ENCODE results near the gene PSAP. TPM values are rescaled to one million over a fixed set of nuclear protein-coding genes. Genes with fewer than 3 reads are reported as not detected.
"Not testable (repeated sequence)": the region's sequence is repeated elsewhere in the genome, so short reads cannot be mapped to it uniquely, and the experiment has no call there.

The PSAP gene
- total RNA-seq, 1 experiment from 2014 or later, result 114 TPM

- Histone ChIP-seq H3K27me3 (ENCODE audit: low read length) (no peaks in the 10 kb centered on the region), H3K27ac (ENCODE audit: low read length) (no peak overlapping the region)
- peak; percentile 78 for DNase-seq
These were observed 1.4 kb upstream of the PSAP start for GRCh38 chr10:71852355-71852937.

GRCh38 chr10:71851465-71852095, 529 bp upstream of the PSAP start:
- not testable (repeated sequence) for H3K79me2 ChIP-seq (ENCODE audit: low read length); DNase-seq; H3K27me3 ChIP-seq (ENCODE audit: low read length); H3K36me3 ChIP-seq (ENCODE audit: insufficient read depth, low read length); H3K9me3 ChIP-seq (ENCODE audit: low read length); H3K27ac ChIP-seq (ENCODE audit: low read length); H3K9me2 ChIP-seq (replicated peaks; ENCODE audit: insufficient read depth, low read length)
- peaks cover 24% of the 10 kb centered on the region for H3K4me1 ChIP-seq (ENCODE audit: low read length)
- H3K4me3 ChIP-seq (ENCODE audit: low read length), result peak overlapping the region; percentile 33; the same call in 1 of the 2 replicates
- peak overlapping the region; percentile 92 for H3K4me2 ChIP-seq (ENCODE audit: low read depth, low read length, poor library complexity, severe bottlenecking)
- H3K9ac ChIP-seq (ENCODE audit: low read length), result peak overlapping the region; percentile 35
- peak overlapping the region; percentile 57; the same call in 1 of the 2 replicates for H2AFZ ChIP-seq (ENCODE audit: low read length)
- H4K20me1 ChIP-seq (ENCODE audit: insufficient read depth, low read depth, low read length), result peaks cover 38% of the 10 kb centered on the region

More at GRCh38 chr10:71852355-71852937, 1.4 kb upstream of the PSAP start:
- Histone ChIP-seq H3K4me2 (ENCODE audit: low read depth, low read length, poor library complexity, severe bottlenecking) (peak overlapping the region; percentile 92), H3K9me3 (ENCODE audit: low read length) (no peaks in the 10 kb centered on the region), H4K20me1 (ENCODE audit: insufficient read depth, low read depth, low read length) (peaks cover 29% of the 10 kb centered on the region), H3K36me3 (ENCODE audit: insufficient read depth, low read length) (no peaks in the 10 kb centered on the region), H3K9ac (ENCODE audit: low read length) (peak overlapping the region; percentile 35), H3K79me2 (ENCODE audit: low read length) (no peaks in the 10 kb centered on the region; the same call in 1 of the 2 replicates), H3K9me2 (replicated peaks; ENCODE audit: insufficient read depth, low read length) (no peaks in the 10 kb centered on the region), H2AFZ (ENCODE audit: low read length) (peak overlapping the region; percentile 57; the same call in 1 of the 2 replicates), H3K4me1 (ENCODE audit: low read length) (peaks cover 24% of the 10 kb centered on the region), H3K4me3 (ENCODE audit: low read length) (peak overlapping the region; percentile 33; the same call in 1 of the 2 replicates)

- Histone ChIP-seq H4K20me1 (ENCODE audit: insufficient read depth, low read depth, low read length) (peaks cover 45% of the 10 kb centered on the region), H3K27ac (ENCODE audit: low read length) (no peak overlapping the region), H3K36me3 (ENCODE audit: insufficient read depth, low read length) (no peaks in the 10 kb centered on the region), H3K9me2 (replicated peaks; ENCODE audit: insufficient read depth, low read length) (no peaks in the 10 kb centered on the region), H3K9me3 (ENCODE audit: low read length) (no peaks in the 10 kb centered on the region), H3K4me3 (ENCODE audit: low read length) (peak overlapping the region; percentile 81), H3K4me2 (ENCODE audit: low read depth, low read length, poor library complexity, severe bottlenecking) (peak overlapping the region; percentile 92), H3K4me1 (ENCODE audit: low read length) (peaks cover 24% of the 10 kb centered on the region), H3K9ac (ENCODE audit: low read length) (peak overlapping the region; percentile 78), H2AFZ (ENCODE audit: low read length) (peak overlapping the region; percentile 51; the same call in 1 of the 2 replicates), H3K79me2 (ENCODE audit: low read length) (no peaks in the 10 kb centered on the region; the same call in 1 of the 2 replicates), H3K27me3 (ENCODE audit: low read length) (no peaks in the 10 kb centered on the region)
- DNase-seq, result no peak
These were observed 869 bp downstream of the PSAP start for GRCh38 chr10:71850021-71850742.

GRCh38 chr10:71849461-71849908, 1.6 kb downstream of the PSAP start:
- H3K4me1 ChIP-seq (ENCODE audit: low read length), result peaks cover 24% of the 10 kb centered on the region
- peaks cover 45% of the 10 kb centered on the region for H4K20me1 ChIP-seq (ENCODE audit: insufficient read depth, low read depth, low read length)
- H3K4me3 ChIP-seq (ENCODE audit: low read length), result no peak overlapping the region
- no peaks in the 10 kb centered on the region for H3K9me3 ChIP-seq (ENCODE audit: low read length)
- H3K36me3 ChIP-seq (ENCODE audit: insufficient read depth, low read length), result no peaks in the 10 kb centered on the region
- H2AFZ ChIP-seq (ENCODE audit: low read length), result no peak overlapping the region
- H3K27me3 ChIP-seq (ENCODE audit: low read length), result no peaks in the 10 kb centered on the region
- no peaks in the 10 kb centered on the region; the same call in 1 of the 2 replicates for H3K79me2 ChIP-seq (ENCODE audit: low read length)
- peak overlapping the region; percentile 92 for H3K4me2 ChIP-seq (ENCODE audit: low read depth, low read length, poor library complexity, severe bottlenecking)
- DNase-seq, result no peak
- H3K9ac ChIP-seq (ENCODE audit: low read length), result no peak overlapping the region
- no peak overlapping the region for H3K27ac ChIP-seq (ENCODE audit: low read length)
- no peaks in the 10 kb centered on the region for H3K9me2 ChIP-seq (replicated peaks; ENCODE audit: insufficient read depth, low read length)

GRCh38 chr10:71848325-71849275, 2.5 kb downstream of the PSAP start:
- no peak overlapping the region for H3K4me3 ChIP-seq (ENCODE audit: low read length)
- no peak overlapping the region for H3K4me2 ChIP-seq (ENCODE audit: low read depth, low read length, poor library complexity, severe bottlenecking)
- no peak overlapping the region for H3K9ac ChIP-seq (ENCODE audit: low read length)
- H3K79me2 ChIP-seq (ENCODE audit: low read length), result no peaks in the 10 kb centered on the region; the same call in 1 of the 2 replicates
- H4K20me1 ChIP-seq (ENCODE audit: insufficient read depth, low read depth, low read length), result peaks cover 53% of the 10 kb centered on the region
- no peak overlapping the region for H2AFZ ChIP-seq (ENCODE audit: low read length)
- H3K27ac ChIP-seq (ENCODE audit: low read length), result no peak overlapping the region
- H3K27me3 ChIP-seq (ENCODE audit: low read length), result no peaks in the 10 kb centered on the region
- H3K9me3 ChIP-seq (ENCODE audit: low read length), result no peaks in the 10 kb centered on the region
- no peaks in the 10 kb centered on the region for H3K9me2 ChIP-seq (replicated peaks; ENCODE audit: insufficient read depth, low read length)
- no peaks in the 10 kb centered on the region for H3K36me3 ChIP-seq (ENCODE audit: insufficient read depth, low read length)
- no peak for DNase-seq
- peaks cover 24% of the 10 kb centered on the region for H3K4me1 ChIP-seq (ENCODE audit: low read length)

- Histone ChIP-seq H3K27me3 (ENCODE audit: low read length) (no peaks in the 10 kb centered on the region), H2AFZ (ENCODE audit: low read length) (no peak overlapping the region), H4K20me1 (ENCODE audit: insufficient read depth, low read depth, low read length) (peaks cover 61% of the 10 kb centered on the region), H3K4me3 (ENCODE audit: low read length) (no peak overlapping the region), H3K27ac (ENCODE audit: low read length) (no peak overlapping the region), H3K79me2 (ENCODE audit: low read length) (no peaks in the 10 kb centered on the region; the same call in 1 of the 2 replicates), H3K36me3 (ENCODE audit: insufficient read depth, low read length) (no peaks in the 10 kb centered on the region), H3K4me1 (ENCODE audit: low read length) (peaks cover 26% of the 10 kb centered on the region), H3K9ac (ENCODE audit: low read length) (no peak overlapping the region), H3K9me3 (ENCODE audit: low read length) (no peaks in the 10 kb centered on the region), H3K9me2 (replicated peaks; ENCODE audit: insufficient read depth, low read length) (no peaks in the 10 kb centered on the region), H3K4me2 (ENCODE audit: low read depth, low read length, poor library complexity, severe bottlenecking) (no peak overlapping the region)
- DNase-seq, result no peak
These were observed 3.6 kb downstream of the PSAP start for GRCh38 chr10:71847418-71847817.

GRCh38 chr10:71846816-71847215, 4.2 kb downstream of the PSAP start:
- H3K4me2 ChIP-seq (ENCODE audit: low read depth, low read length, poor library complexity, severe bottlenecking), result no peak overlapping the region
- peaks cover 22% of the 10 kb centered on the region for H3K4me1 ChIP-seq (ENCODE audit: low read length)
- peaks cover 63% of the 10 kb centered on the region for H4K20me1 ChIP-seq (ENCODE audit: insufficient read depth, low read depth, low read length)
- H3K4me3 ChIP-seq (ENCODE audit: low read length), result no peak overlapping the region
- no peak overlapping the region for H3K27ac ChIP-seq (ENCODE audit: low read length)
- no peak overlapping the region for H2AFZ ChIP-seq (ENCODE audit: low read length)
- no peak overlapping the region for H3K9ac ChIP-seq (ENCODE audit: low read length)
- no peak for DNase-seq
- no peaks in the 10 kb centered on the region; the same call in 1 of the 2 replicates for H3K79me2 ChIP-seq (ENCODE audit: low read length)
- H3K9me2 ChIP-seq (replicated peaks; ENCODE audit: insufficient read depth, low read length), result no peaks in the 10 kb centered on the region
- no peaks in the 10 kb centered on the region for H3K9me3 ChIP-seq (ENCODE audit: low read length)
- no peaks in the 10 kb centered on the region for H3K36me3 ChIP-seq (ENCODE audit: insufficient read depth, low read length)
- no peaks in the 10 kb centered on the region for H3K27me3 ChIP-seq (ENCODE audit: low read length)
